Gastrocnemius medialis (tissue), 4 donors: Measurements from ENCODE around the gene RBM3. TPM values are rescaled to one million over a fixed set of nuclear protein-coding genes. Genes with fewer than 3 reads are reported as not detected.
"Not testable (repeated sequence)": the region's sequence is repeated elsewhere in the genome, so short reads cannot be mapped to it uniquely, and the experiment has no call there.

ENCODE experiments used
- ATAC-seq, 2 donors: fragments of 150-250 bp; one replicate each; pipeline ENCODE4 v1.9.1; 2016
- DNase-seq, 2 donors: peaks; one replicate each; pipeline ENCODE4 v3.0.0-alpha.2; 2019
- H3K27ac ChIP-seq, 4 donors: fragments of 200-600 bp; sonication (generic); 1 replicate in 1 of 4; 2 replicates in 3 of 4; pipeline ENCODE4 v1.5.1; 2016 to 2018; ENCODE audit warnings: mild to moderate bottlenecking in 2 of 4, moderate library complexity in 1 of 4
- H3K27me3 ChIP-seq, 3 donors: fragments of 200-600 bp; sonication (generic) in 2 of 3; 1 replicate in 1 of 3; 2 replicates in 2 of 3; pipeline versions ENCODE4 v1.5.1 to v1.6.0; 2016 to 2019; ENCODE audit warnings: mild to moderate bottlenecking in 1 of 3, moderate library complexity in 1 of 3
- H3K36me3 ChIP-seq, 2 donors: fragments of 200-600 bp; sonication (generic) in 1 of 2; one replicate each; pipeline ENCODE4 v1.5.1; 2017 to 2018
- H3K4me1 ChIP-seq, 2 donors: fragments of 200-600 bp; sonication (generic) in 1 of 2; one replicate each; pipeline ENCODE4 v1.5.1; 2016 to 2017; ENCODE audit warnings: mild to moderate bottlenecking in 2 of 2
- H3K4me3 ChIP-seq, 4 donors: fragments of 200-600 bp; sonication (generic) in 3 of 4; 1 replicate in 1 of 4; 2 replicates in 3 of 4; pipeline ENCODE4 v1.5.1; 2016 to 2019; ENCODE audit warnings: mild to moderate bottlenecking in 2 of 4
- H3K9me3 ChIP-seq, 3 donors: fragments of 200-600 bp; sonication (generic) in 2 of 3; 1 replicate in 1 of 3; 2 replicates in 2 of 3; pipeline ENCODE4 v1.5.1; 2016 to 2019
- POLR2A ChIP-seq, 2 donors: fragments of 450-650 bp; IDR thresholded peaks; one replicate each; pipeline ENCODE4 v1.6.1; 2017; ENCODE audit warnings: antibody characterized with exemption in 2 of 2, mild to moderate bottlenecking in 2 of 2, moderate library complexity in 2 of 2
- in situ Hi-C, 4 donors: fragments of 200-750 bp; cut with MboI; loops; one replicate each; pipeline versions ENCODE4 v1.15.0 to v1.8.0; 2017; ENCODE audit warnings: low sequenced_read_pairs in 4 of 4
- intact Hi-C: fragments of 100-400 bp; cut with DNase I; formaldehyde crosslinking; loops from one replicate; pipeline ENCODE4 v1.15.1; 2023; ENCODE audit warnings: low total_unique reads
- total RNA-seq, 4 donors: library from RNA; depleted of rRNA; stranded (reverse); fragments of >200 nt; gene quantifications; one replicate each; pipeline versions ENCODE4 v1.1.0 to v1.2.3, GENCODE V29; 2016
- TF ChIP-seq, protein P1 (sequence below), 5 experiments: fragments of 450-650 bp in 3 of 5; fragments of 200-600 bp in 2 of 5; sonication (generic) in 2 of 5; IDR thresholded peaks in 4 of 5; conservative IDR thresholded peaks in 1 of 5; 1 replicate in 4 of 5; 2 replicates in 1 of 5; pipeline ENCODE4 v1.5.1; 2016 to 2019; ENCODE audit warnings: antibody characterized with exemption in 5 of 5, mild to moderate bottlenecking in 3 of 5, moderate library complexity in 3 of 5

Gene RBM3
- total RNA-seq = 10 to 100 TPM; 49.2 to 92.1 (median 59.9) TPM

DNA sequence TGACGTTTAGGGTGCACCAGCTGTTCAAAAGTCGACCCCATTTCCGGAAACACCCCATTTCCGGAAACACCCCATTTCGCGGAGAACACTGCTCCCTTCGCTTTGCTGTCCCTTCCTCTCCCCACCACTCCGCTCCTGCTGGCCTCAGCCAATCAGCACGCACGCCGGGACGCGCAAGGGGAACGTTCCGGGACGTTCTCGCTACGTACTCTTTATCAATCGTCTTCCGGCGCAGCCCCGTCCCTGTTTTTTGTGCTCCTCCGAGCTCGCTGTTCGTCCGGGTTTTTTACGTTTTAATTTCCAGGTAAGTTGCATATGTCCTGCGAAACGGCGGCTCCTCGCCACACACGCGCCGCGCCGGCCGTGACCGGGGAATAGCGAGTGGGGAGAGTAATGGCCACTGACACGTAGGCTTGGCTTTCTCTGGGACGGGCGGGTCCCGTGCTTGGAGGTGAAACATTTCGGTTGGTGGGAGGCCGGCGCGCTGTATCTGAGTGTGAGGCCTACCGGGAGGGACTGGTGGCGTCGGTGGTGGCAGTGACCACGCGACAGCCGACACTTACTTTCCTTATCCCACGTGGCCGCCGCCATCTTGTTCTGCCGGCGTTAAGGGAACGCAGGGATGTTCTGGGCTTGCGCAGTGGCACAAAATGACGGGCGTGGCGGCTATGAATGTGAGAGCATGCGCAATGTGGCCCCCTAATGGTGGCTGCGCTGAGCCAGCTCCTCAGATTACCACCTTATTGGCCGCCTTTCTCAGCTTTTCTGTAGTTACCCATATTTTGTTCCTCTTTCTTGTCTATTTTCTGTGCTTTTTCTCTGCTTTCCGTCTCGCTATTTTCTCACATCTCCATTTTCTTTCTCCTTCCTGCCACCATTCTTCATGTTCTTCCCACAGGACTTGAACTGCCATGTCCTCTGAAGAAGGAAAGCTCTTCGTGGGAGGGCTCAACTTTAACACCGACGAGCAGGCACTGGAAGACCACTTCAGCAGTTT lies at the start of gene RBM3:
RBM3 (plus strand) TSS at position 215 of the 997 bp plus-strand sequence; CDS start at position 912, 697 bp downstream.
- intact Hi-C loops = loop anchor here (1.0 to 10.0 kb wide), 3 partner anchors 23 to 100 kb away; partner anchors contain the start of genes FTSJ1, SLC38A5, TBC1D25 and WDR13
- peak; percentile 97 to 98 for ATAC-seq

DNA sequence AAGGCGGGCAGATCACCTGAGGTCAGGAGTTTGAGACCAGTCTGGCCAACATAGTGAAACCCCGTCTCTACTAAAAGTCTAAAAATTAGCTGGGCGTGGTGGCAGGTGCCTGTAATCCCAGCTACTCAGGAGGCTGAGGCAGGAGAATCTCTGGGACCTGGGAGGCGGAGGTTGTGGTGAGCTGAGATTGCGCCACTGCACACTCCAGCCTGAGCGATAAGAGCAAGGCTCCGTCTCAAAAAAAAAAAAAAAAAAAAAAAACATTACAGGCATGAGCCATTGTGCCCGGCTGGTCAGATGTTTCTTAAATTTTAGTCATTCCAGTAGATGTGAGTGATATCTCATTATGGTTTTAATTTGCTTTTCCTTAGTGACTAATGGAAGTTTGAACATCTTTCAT lies 48.4 kb upstream of the RBM3 start:
- H3K4me3 ChIP-seq, in situ Hi-C loops, DNase-seq, H3K27ac ChIP-seq, H3K27me3 ChIP-seq, intact Hi-C loops, ATAC-seq, H3K36me3 ChIP-seq, H3K9me3 ChIP-seq, H3K4me1 ChIP-seq: not testable (repeated sequence)

More for the DNA sequence above, at the start of gene RBM3:
- peaks cover 11 to 14% of the 10 kb centered on the region in 2 donors for H3K4me1 ChIP-seq
- peak within 1 kb of the TSS; percentile 64 to 89 (median 81) for H3K4me3 ChIP-seq
- no peaks in the 10 kb centered on the region for H3K27me3 ChIP-seq
- peak within 1 kb of the TSS; percentile 94 to 99 (median 98) for H3K27ac ChIP-seq
- no peaks in the 10 kb centered on the region for H3K9me3 ChIP-seq
- TF ChIP-seq POLR2A (IDR thresholded peaks at IDR 0.05) = peak; percentile 84 to 88
- TF ChIP-seq, protein P1, sequence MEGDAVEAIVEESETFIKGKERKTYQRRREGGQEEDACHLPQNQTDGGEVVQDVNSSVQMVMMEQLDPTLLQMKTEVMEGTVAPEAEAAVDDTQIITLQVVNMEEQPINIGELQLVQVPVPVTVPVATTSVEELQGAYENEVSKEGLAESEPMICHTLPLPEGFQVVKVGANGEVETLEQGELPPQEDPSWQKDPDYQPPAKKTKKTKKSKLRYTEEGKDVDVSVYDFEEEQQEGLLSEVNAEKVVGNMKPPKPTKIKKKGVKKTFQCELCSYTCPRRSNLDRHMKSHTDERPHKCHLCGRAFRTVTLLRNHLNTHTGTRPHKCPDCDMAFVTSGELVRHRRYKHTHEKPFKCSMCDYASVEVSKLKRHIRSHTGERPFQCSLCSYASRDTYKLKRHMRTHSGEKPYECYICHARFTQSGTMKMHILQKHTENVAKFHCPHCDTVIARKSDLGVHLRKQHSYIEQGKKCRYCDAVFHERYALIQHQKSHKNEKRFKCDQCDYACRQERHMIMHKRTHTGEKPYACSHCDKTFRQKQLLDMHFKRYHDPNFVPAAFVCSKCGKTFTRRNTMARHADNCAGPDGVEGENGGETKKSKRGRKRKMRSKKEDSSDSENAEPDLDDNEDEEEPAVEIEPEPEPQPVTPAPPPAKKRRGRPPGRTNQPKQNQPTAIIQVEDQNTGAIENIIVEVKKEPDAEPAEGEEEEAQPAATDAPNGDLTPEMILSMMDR (IDR thresholded peaks at IDR 0.05 in 4 of 5, conservative IDR thresholded peaks at IDR 0.05 in 1 of 5) = peak in 4 of 5 experiments; percentile 31 to 42 (median 34)
- peak; percentile 90 to 91 for DNase-seq
- peaks cover 0 to 36% of the 10 kb centered on the region in 2 donors for H3K36me3 ChIP-seq
- in situ Hi-C loops = no loop called here

DNA sequence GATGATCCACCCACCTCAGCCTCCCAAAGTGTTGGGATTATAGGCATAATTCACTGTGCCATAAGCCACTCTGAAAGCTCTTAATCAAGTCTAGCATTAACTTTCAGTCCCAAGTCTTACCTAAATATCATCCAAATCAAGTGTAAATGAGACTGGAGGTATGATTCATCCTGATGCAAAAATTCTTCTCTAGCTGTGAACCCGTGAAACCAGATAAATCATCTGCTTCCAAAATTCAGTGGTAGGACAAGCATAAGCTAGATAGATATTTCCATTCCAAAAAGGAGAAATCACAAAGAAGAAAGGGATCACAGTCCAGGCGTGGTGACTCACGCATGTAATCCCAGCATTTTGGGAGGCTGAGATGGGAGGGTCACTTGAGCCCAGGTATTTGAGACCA lies 43.5 kb upstream of the RBM3 start:
- no peaks in the 10 kb centered on the region for H3K9me3 ChIP-seq
- no peaks in the 10 kb centered on the region for H3K36me3 ChIP-seq
- intact Hi-C loops (loop anchor here (10.0 kb wide), 1 partner anchor 274 kb away; the partner anchor contains the start of gene HDAC6), in situ Hi-C loops (no loop called here)
- H3K27me3 ChIP-seq = no peaks in the 10 kb centered on the region
- H3K4me3 ChIP-seq = no peak overlapping the region
- H3K4me1 ChIP-seq = no peaks in the 10 kb centered on the region
- no peak overlapping the region for H3K27ac ChIP-seq
- no peak for ATAC-seq
- no peak for TF ChIP-seq POLR2A (IDR thresholded peaks at IDR 0.05)
- no peak for DNase-seq

DNA sequence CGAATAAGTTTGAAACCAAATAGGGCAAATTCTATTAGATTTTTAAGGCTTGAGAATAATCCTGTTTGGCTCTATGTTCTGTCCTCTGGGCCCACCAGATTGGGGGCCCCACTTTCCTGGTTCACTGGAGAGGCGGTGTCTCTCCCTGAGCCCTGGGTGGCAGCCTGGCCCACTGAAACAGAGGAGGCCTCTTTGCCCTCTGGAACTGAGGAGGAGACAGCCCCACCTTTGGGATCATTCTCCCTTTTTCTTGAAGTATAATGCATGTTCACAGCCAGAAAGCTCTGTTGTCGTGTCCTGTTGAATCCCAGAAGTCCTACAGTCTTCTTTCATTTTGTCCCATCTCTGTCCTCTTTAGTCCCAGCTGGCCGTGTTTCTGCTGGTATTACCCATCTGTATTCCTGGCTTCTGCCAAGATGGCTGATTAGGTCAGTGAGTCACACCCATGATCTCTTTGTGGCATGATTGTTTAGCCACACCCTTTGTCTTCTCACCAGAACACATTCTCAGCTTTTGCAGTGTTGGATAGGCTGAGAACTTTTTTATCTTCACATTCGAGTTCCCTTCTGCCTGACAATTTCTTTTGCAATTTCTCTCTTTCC lies 42.8 kb upstream of the RBM3 start:
- no peaks in the 10 kb centered on the region for H3K4me1 ChIP-seq
- DNase-seq = peak; percentile 4 to 19
- intact Hi-C loops = loop anchor here (10.0 kb wide), 1 partner anchor 273 kb away; the partner anchor contains the start of gene HDAC6
- H3K4me3 ChIP-seq = no peak overlapping the region
- peak; percentile 88 to 90 for ATAC-seq
- peak overlapping the region in 3 of 4 donors; percentile 18 to 69 (median 43) for H3K27ac ChIP-seq
- no peak for TF ChIP-seq POLR2A (IDR thresholded peaks at IDR 0.05)
- TF ChIP-seq, protein P1 (IDR thresholded peaks at IDR 0.05 in 4 of 5, conservative IDR thresholded peaks at IDR 0.05 in 1 of 5) = no peak
- H3K27me3 ChIP-seq = no peaks in the 10 kb centered on the region
- in situ Hi-C loops = no loop called here
- H3K36me3 ChIP-seq = no peaks in the 10 kb centered on the region
- no peaks in the 10 kb centered on the region for H3K9me3 ChIP-seq

DNA sequence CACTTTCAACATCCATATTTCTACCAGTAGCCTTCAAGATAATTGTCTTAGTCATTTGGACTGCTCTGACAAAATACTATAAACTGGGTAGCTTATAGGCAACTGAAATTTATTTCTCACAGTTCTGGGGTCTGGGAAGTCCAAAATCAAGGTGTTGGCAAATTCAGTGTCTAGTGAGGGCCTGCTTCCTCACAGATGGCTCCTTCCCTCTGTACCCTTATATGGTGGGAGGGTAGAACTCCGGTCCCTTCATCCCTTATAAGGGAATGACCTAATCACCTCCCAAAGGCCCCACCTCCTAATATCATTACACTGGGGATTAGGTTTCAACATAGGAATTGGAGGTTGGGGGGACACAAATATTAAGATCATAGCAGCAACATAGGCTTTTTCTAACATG lies 42.1 kb upstream of the RBM3 start:
- TF ChIP-seq, protein P1 (IDR thresholded peaks at IDR 0.05 in 4 of 5, conservative IDR thresholded peaks at IDR 0.05 in 1 of 5) = no peak
- no peak for TF ChIP-seq POLR2A (IDR thresholded peaks at IDR 0.05)
- intact Hi-C loops = loop anchor here (10.0 kb wide), 1 partner anchor 273 kb away; the partner anchor contains the start of gene HDAC6
- Histone ChIP-seq H3K27me3 (no peaks in the 10 kb centered on the region), H3K36me3 (no peaks in the 10 kb centered on the region), H3K9me3 (no peaks in the 10 kb centered on the region), H3K4me1 (no peaks in the 10 kb centered on the region), H3K27ac (peak overlapping the region in 3 of 4 donors; percentile 18 to 69 (median 43)), H3K4me3 (no peak overlapping the region)
- no peak for ATAC-seq
- in situ Hi-C loops = no loop called here
- no peak for DNase-seq
